HFF-Myc (cell line): Measurements from ENCODE around the gene SNRK.

Source experiments
- DNase-seq: peaks from one replicate; pipeline ENCODE4 v3.0.0-alpha.2; 2011; ENCODE audit warnings: low read depth; ENCODE audit errors: extremely low read depth
- H3K4me3 ChIP-seq: replicated peaks from 2 replicates; pipeline ENCODE4 v1.5.1; 2011; ENCODE audit warnings: low read depth, mild to moderate bottlenecking, control low read depth, low read length
- TF ChIP-seq, protein P1 (sequence below): IDR thresholded peaks from 2 replicates; pipeline ENCODE4 v1.5.1; 2012; ENCODE audit warnings: mild to moderate bottlenecking, low read depth, low read length, control low read depth; ENCODE audit errors: missing control alignments

The SNRK gene

GRCh38 chr3:43327582-43327979 lies 41.2 kb downstream of the SNRK start:
- no peak for DNase-seq
- TF ChIP-seq, protein P1, sequence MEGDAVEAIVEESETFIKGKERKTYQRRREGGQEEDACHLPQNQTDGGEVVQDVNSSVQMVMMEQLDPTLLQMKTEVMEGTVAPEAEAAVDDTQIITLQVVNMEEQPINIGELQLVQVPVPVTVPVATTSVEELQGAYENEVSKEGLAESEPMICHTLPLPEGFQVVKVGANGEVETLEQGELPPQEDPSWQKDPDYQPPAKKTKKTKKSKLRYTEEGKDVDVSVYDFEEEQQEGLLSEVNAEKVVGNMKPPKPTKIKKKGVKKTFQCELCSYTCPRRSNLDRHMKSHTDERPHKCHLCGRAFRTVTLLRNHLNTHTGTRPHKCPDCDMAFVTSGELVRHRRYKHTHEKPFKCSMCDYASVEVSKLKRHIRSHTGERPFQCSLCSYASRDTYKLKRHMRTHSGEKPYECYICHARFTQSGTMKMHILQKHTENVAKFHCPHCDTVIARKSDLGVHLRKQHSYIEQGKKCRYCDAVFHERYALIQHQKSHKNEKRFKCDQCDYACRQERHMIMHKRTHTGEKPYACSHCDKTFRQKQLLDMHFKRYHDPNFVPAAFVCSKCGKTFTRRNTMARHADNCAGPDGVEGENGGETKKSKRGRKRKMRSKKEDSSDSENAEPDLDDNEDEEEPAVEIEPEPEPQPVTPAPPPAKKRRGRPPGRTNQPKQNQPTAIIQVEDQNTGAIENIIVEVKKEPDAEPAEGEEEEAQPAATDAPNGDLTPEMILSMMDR = no peak
- no peak overlapping the region for H3K4me3 ChIP-seq

DNA sequence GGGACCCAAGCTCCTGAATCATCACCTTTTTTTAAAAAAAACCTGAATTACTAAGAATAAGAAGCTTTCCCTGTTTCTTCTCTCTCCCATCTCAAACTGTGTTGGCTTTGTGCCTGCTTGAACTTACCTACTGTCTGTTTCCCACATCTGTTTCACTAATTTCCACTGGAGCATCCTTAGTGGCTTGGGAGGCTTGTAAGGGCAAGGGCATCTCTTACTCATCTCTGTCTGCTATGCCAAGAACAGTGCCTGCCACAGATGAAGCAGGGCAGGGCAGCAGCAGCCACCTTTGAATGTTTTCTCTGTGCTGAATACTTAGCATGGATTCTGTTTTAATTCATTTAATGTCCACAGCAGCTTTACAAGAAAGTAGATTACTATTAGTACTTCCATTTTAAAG lies 42.3 kb downstream of the SNRK start:
- TF ChIP-seq, protein P1 = no peak
- no peak for DNase-seq

DNA sequence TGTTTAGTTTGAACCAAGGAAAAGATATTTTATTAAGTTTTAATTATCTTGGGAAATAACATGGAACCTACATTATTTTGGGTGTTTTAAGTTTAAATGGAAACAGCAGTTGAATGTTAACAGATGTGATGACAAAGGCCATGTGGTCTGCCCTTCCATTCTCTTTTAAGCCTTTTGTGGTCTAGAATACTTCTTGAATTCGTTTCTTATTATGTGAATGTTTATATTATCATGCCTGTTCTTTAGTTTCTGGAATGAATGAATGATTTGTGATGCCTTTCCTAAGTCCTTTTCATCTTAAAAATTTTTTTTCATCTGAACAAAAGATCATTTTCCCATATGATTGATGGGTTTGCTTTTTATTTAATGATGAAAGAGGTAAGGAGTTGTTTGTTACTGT lies 44.6 kb downstream of the SNRK start:
- DNase-seq = peak; percentile 32
- TF ChIP-seq, protein P1 = no peak
- no peak overlapping the region for H3K4me3 ChIP-seq

More for the DNA sequence above, 42.3 kb downstream of the SNRK start:
- no peak overlapping the region for H3K4me3 ChIP-seq

DNA sequence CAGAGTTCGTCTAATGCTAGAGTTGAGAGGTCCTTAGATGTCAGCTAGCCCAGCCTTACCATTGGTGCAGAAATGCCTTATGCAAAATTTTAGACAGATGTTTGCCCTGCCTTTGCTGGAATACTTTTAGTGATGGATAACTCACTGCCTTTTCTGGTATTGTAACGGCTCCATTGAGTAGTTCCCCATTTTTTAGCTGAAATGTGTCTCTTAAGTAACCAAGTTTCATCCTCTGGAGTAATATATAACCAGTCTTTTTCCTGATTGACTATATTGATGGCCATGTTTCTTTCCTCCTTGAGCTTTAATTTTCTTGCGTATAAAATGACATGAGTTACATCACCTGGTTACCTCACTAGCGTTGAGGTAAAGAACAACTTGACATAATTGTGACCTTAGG lies 45.0 kb downstream of the SNRK start:
- no peak overlapping the region for H3K4me3 ChIP-seq
- TF ChIP-seq, protein P1 = no peak
- DNase-seq = no peak

- DNase-seq = no peak
- TF ChIP-seq, protein P1 = no peak
- H3K4me3 ChIP-seq = no peak overlapping the region
Observed at GRCh38 chr3:43334976-43335375, 48.6 kb downstream of the SNRK start.

DNA sequence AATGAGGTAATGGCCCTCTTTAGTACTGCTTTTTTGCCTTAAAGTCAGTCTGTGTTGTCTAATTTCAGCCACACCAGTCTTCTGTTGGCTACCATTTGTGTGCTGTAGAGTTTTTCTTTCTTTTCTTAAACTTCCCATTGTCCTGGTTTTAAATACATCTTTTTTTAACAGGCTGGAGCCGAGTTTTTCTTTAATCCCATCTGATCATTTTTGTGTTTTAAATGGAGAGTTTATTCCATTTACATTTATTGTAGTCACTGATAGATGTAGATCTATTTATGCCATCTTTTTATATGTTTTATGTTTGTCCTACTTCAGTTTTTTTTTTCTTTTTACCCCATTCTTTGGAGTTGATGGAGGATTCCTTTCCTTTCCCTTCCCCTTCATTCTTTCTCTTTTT lies 49.5 kb downstream of the SNRK start:
- TF ChIP-seq, protein P1 = no peak
- H3K4me3 ChIP-seq = no peak overlapping the region
- DNase-seq = no peak

DNA sequence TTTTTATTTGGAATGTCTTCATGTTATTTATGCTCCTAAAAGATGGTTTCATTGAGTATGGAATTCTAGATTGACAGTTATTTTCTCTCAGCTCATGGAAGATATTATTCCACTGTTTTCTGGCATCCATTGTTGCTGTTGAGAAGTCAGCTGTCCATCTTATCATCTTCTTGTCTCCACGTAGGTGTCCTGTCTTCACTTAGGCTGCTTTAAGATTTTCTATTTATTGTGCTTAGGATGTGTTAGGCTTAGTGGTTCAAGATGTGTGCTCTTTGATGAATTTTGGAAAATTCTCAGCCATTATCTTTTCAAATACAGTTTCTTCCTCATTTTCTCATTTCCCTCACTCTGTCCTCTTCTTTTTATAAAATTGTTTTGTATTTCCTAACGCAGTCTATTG lies 52.0 kb downstream of the SNRK start:
- DNase-seq = no peak
- no peak overlapping the region for H3K4me3 ChIP-seq
- TF ChIP-seq, protein P1 = no peak
